Stimulated activated CD4-positive, alpha-beta T cell treated with anti-CD3 and anti-CD28 coated beads, Interleukin-12 subunit alpha, Interleukin-12 subunit beta, amount 100 ng/mL, for 24 hours (primary cell): ENCODE measurements around the gene TMIE.
"Not testable (repeated sequence)": the region's sequence is repeated elsewhere in the genome, so short reads cannot be mapped to it uniquely, and the experiment has no call there.

Experiments used
- DNase-seq, 2 experiments: peaks; one replicate each; pipeline ENCODE4 v3.0.0-alpha.2; 2020; ENCODE audit warnings: low read depth in 2 of 2

Gene TMIE

GRCh38 chr3:46685446-46685845 is 15.7 kb upstream of the TMIE start:
- no peak for DNase-seq

GRCh38 chr3:46690798-46691197 is 10.4 kb upstream of the TMIE start:
- no peak for DNase-seq

GRCh38 chr3:46692566-46692990 is 8.6 kb upstream of the TMIE start:
- no peak for DNase-seq

DNA sequence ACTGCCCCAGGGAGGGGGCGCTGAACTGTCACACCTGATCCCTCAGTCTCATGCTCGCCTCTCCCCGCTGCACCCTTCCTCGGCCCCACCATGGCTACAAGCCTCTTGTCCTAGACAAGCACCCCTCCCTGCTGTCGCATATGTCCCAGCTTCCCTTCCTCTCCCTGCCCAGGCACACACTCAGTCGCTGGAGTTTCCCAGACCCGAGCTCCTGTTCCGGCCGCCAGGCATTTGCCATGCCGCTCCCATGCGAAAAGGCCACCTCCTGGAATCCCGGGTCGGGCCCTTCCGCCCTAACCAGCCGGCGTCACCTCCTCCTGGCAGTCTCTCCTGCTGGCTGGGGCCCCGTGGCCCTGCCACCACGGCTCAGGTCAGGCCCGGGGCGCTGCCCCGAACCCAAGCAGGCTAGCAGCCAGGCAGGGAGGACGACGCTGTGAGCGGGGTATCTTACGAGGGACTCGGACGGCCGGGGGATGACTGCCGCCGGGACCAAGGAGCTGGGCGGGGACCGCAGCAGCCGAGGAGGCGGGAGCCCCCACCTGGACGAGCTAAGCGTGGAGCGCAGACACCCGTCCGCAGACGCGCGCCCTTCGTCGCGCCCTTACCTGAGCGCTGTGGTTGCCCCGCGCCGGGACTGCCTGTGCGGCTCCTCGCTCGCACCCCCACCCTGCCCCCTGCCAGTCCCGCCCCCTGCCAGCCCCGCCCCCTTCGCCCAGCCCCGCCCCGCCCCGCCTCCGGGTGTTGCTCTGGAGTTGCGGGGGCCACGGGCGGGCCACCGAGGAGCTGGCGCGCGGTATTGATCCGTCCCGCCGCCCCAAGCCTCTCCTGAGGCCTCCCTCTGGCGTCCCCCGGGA is 7.9 kb upstream of the TMIE start, which contains the start of gene ALS2CL:
TSS of gene ALS2CL (minus strand) at position 642 of the 854 bp plus-strand sequence. CDS start 4,239 bp downstream, outside the sequence.
- DNase-seq, result peak; percentile 46 to 47

DNA sequence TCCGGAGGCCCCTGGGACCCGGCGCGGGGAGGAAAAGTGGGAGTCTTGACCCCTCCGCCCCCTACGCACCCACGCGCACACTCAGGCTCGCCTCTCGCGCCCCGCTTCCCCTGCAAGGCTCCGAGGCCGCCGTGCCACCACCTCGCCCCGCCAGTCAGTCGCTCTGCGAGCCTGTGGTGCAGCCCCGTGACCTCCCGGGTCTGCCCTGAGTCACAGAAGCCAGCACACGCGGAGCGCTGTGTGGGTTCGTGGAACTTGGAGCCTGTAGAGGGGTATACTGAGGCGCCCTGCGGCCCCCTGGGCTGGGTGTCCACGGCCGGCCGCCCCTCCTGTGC is 7.3 kb upstream of the TMIE start:
- DNase-seq, result peak in 1 of 2 experiments; percentile 28

DNA sequence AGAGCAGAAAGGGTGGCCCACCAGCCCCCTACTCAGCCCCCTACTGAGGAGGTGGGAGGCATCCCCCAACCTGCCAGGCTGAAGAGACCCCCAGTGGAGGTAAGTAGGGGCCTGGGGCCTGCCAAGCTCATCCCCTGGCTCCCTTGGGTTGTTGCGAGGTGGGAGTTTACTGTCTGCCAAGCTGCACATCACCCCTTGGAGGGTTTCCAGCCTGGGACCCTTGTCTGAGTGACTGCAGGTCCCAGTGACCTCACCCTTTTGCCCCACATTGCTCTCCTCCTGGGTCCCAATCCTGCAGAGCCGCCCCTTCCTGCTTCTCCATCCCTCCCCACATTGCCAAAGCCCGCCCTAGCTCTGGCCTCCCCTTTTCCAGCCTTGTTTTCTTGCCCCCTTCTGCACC is 6.7 kb upstream of the TMIE start:
- no peak for DNase-seq

GRCh38 chr3:46695177-46695961 is 5.8 kb upstream of the TMIE start:
- DNase-seq, result peak in 1 of 2 experiments; percentile 29

GRCh38 chr3:46695962-46696894 is 5.0 kb upstream of the TMIE start:
- no peak for DNase-seq

DNA sequence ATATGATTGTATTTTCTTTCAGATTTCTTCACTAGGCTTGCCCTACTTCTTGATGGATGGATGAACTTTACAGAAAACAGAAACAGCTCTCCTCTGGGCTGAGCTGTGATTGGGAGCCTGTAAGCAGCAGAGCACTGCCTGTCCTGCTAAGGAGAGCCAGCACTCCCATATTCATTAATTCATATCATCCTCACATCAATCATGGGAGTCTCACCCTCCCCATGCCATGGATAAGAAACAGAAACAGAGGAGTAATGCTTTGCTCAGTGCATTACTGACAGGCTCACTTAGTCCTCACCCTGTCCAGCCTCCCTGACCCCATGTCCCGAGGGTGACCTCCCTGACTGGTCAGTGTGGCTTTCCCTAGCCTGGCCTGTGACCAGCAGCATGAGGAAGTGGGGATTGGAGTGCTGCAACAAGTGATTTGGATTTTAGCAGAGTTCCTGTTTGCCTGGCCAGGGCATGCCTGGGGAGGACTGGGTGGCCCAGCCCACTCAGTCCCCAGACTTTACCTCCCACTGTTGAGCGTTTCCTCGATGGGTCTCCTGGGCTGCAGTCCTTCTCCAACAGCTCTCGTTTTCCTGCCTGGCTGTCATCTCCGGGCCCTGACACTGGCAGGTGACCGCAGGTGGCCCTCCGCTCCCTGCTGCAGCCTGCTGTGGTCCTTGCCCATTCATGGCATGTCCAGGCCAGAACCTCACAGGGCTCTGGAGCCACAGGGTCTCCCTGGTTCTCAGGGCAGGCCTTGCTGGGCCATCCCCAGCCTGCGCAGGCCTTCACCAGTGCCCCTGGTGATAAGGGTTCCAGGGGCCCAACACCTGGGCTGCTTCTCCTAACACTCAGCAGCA is 1.3 kb upstream of the TMIE start:
- no peak for DNase-seq

DNA sequence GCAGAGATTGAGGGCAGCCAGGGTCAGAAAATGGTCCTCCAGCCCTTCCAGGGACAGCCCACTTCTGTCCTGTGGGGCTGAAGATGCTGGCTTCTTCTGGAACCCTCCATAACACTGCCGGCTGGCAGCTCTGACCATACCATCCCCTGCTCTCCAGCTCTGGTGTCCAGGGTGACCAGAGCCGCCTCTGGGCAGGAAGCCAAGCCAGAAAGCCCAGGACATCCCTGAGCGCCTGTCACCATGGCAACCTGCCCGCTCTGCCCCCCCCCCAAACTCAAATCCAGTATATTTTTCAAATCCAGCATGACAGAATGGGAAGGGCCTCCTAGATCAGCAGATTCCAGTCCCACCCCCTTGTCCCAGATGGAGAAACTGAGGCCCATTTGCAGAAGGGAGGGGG is 420 bp upstream of the TMIE start:
- DNase-seq, result no peak

DNA sequence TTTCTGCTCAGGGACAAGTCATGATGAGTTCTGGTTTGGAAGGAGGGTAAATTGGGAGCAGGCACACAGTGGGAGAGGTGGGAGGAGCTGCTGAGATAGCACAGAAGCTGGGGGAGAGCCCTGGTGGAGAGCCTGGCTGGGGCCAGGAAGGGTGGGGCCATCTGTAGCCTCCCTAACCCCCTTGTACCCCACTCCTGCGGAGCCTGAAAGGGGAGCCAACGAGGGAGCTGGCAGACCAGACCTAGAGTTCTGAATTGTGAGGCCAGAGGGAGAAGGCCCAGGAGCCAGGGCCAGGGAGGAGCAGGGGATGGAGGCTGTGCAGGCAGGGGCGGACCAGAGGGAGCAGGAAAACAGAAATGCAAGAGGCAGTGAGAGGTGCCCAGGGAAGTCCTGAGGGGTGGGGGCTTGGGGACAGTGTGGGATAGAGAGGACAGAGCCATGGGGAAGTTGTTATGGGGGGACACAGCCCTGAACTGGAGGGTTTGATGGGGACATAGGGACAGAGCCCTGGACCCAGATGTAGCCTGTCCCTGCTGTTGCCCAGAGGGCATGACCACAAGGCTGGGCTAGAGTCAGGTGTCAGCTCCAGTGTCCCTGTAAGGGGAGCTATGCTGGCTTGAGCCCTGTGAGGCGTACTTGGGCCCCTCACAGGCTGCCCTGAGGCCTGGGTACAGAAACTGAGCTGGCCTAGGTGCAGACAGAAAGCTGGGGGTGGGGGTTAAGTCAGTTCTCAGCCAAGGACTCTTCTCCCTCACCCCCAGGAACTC is 1.2 kb downstream of the TMIE start:
- no peak for DNase-seq

- DNase-seq, result no peak
Observed at GRCh38 chr3:46703013-46703520, 1.9 kb downstream of the TMIE start.

- not testable (repeated sequence) for DNase-seq
Observed at GRCh38 chr3:46704346-46704745, 3.2 kb downstream of the TMIE start.

GRCh38 chr3:46705022-46705530 is 3.9 kb downstream of the TMIE start:
- peak in 1 of 2 experiments; percentile 47 for DNase-seq

DNA sequence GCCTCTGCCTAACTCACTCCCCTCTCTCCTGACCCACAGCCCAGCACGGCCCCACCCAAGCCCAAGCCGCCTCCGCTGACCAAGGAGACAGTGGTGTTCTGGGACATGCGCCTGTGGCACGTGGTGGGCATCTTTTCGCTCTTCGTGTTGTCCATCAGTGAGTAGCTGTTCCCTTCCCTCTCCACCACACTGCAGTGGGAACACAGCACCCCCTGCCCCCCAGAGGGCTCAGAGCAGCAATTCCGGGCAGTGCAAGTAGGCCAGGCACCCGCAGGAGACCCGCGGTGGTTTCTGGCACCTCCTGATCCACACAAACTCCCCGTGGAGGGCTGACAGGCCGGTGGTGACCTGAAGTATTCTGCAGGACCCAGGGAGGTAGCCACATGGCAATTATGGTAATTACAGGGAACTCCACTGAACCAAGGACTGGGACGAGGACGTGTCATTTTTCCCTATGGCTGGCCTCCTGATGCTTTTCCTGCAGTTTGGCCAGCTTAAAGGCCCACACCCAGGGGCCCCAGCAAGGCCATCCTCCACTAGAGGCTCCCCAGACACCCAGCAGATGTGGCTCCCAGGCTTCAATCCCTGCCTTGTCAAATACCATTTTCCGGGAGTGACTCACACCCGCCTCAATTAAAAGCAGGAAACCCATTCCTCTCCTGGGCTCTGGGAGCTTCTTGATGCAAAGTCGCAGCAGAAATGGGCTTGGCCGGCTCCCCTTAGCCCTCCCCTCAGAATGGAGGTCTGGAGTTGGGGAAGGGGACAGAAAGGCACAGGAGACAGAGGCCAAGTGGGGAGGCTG is 4.8 kb downstream of the TMIE start:
- no peak for DNase-seq

- no peak for DNase-seq
Observed at GRCh38 chr3:46706771-46707582, 5.8 kb downstream of the TMIE start.

- no peak for DNase-seq
Observed at GRCh38 chr3:46707601-46708011, 6.4 kb downstream of the TMIE start.
